ENCODE measurements around the gene AMTN. TPM values are rescaled to one million over a fixed set of nuclear protein-coding genes. Genes with fewer than 3 reads are reported as not detected.
"Not testable (repeated sequence)": the region's sequence is repeated elsewhere in the genome, so short reads cannot be mapped to it uniquely, and the experiment has no call there.

Gene AMTN
- total RNA-seq, 1 donor = not detected

DNA sequence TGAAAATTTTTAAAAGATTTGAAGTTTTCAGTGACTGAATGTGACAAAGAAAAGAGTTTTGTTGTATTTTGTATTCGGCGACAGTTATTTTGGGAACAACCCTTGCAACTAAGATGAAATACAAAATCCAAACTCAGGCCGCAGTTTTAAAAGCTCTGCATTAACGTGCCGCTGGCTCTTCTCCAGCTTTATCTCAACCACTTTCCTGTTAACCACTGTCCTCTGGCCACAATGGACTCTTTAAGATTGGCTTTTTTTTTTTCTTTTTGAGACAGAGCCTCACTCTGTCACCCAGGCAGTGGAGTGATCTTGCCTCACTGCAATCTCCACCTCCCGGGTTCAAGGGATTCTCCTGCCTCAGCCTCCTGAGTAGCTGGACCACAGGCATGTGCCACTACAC, 22.1 kb upstream of the AMTN start:
- no peak overlapping the region for H3K4me2 ChIP-seq (ENCODE audit: insufficient read depth, low read length)
- no peaks in the 10 kb centered on the region for H3K4me1 ChIP-seq (ENCODE audit: insufficient read depth, low read length)
- H2AFZ ChIP-seq (ENCODE audit: low read length) = no peak overlapping the region
- no peak overlapping the region for H3K4me3 ChIP-seq (ENCODE audit: insufficient read depth, low read length)
- H3K9me3 ChIP-seq (ENCODE audit: low read depth, low read length) = no peaks in the 10 kb centered on the region
- no peaks in the 10 kb centered on the region for H3K79me2 ChIP-seq (ENCODE audit: insufficient read depth, low read length)
- TF ChIP-seq, protein P1, sequence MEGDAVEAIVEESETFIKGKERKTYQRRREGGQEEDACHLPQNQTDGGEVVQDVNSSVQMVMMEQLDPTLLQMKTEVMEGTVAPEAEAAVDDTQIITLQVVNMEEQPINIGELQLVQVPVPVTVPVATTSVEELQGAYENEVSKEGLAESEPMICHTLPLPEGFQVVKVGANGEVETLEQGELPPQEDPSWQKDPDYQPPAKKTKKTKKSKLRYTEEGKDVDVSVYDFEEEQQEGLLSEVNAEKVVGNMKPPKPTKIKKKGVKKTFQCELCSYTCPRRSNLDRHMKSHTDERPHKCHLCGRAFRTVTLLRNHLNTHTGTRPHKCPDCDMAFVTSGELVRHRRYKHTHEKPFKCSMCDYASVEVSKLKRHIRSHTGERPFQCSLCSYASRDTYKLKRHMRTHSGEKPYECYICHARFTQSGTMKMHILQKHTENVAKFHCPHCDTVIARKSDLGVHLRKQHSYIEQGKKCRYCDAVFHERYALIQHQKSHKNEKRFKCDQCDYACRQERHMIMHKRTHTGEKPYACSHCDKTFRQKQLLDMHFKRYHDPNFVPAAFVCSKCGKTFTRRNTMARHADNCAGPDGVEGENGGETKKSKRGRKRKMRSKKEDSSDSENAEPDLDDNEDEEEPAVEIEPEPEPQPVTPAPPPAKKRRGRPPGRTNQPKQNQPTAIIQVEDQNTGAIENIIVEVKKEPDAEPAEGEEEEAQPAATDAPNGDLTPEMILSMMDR (IDR thresholded peaks at IDR 0.05; ENCODE audit: extremely low read depth, low read depth, low read length) = no peak
- H3K27me3 ChIP-seq (ENCODE audit: insufficient read depth, low read length) = no peaks in the 10 kb centered on the region
- no peak overlapping the region for H3K27ac ChIP-seq (ENCODE audit: low read depth, low read length)
- no peaks in the 10 kb centered on the region for H3K36me3 ChIP-seq (ENCODE audit: insufficient read depth, low read length)
- H4K20me1 ChIP-seq (ENCODE audit: insufficient read depth, low read length) = no peaks in the 10 kb centered on the region
- no peak for DNase-seq (ENCODE audit: insufficient read length, low spot score, missing footprints)

DNA sequence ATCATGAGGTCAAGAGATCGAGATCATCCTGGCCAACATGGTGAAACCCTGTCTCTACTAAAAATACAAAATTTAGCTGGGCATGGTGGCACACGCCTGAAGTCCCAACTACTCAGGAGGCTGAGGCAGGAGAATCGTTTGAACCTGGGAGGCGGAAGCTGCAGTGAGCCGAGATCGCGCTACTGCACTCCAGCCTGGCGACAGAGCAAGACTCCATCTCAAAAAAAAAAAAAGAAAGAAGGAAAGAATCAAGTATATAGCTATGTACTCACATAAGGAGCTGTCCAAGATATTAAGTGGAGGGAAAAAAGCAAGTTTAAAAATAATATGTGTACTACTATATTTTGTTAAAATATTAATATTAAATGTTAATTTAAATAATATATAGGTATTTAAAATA, 16.5 kb upstream of the AMTN start:
- H3K79me2 ChIP-seq (ENCODE audit: insufficient read depth, low read length); H3K9me3 ChIP-seq (ENCODE audit: low read depth, low read length); H2AFZ ChIP-seq (ENCODE audit: low read length); H4K20me1 ChIP-seq (ENCODE audit: insufficient read depth, low read length); H3K27ac ChIP-seq (ENCODE audit: low read depth, low read length); H3K4me3 ChIP-seq (ENCODE audit: insufficient read depth, low read length); H3K4me1 ChIP-seq (ENCODE audit: insufficient read depth, low read length); H3K4me2 ChIP-seq (ENCODE audit: insufficient read depth, low read length); DNase-seq (ENCODE audit: insufficient read length, low spot score, missing footprints); H3K36me3 ChIP-seq (ENCODE audit: insufficient read depth, low read length); H3K27me3 ChIP-seq (ENCODE audit: insufficient read depth, low read length): not testable (repeated sequence)

DNA sequence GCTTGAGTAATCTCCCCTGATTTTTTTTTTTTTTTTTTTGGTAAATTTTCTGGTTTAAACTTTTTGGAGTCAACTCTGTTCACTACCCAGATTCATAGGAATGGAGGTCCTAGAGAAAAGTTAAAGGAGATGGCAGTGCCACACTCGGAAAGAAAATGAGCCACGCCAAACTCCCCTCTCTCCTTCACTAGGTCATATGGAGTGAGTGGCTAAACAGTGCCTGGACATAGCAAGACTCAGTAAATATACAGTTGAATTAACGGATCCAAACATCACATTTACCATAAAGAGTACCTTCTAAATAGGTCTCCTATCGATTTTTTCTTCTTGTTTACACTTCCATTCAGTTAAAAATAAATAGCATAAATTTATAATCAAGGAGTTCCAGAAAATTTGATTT, 13.6 kb upstream of the AMTN start:
- no peak for DNase-seq (ENCODE audit: insufficient read length, low spot score, missing footprints)
- H3K4me3 ChIP-seq (ENCODE audit: insufficient read depth, low read length) = no peak overlapping the region
- no peak overlapping the region for H3K4me2 ChIP-seq (ENCODE audit: insufficient read depth, low read length)
- no peaks in the 10 kb centered on the region for H3K79me2 ChIP-seq (ENCODE audit: insufficient read depth, low read length)
- H3K4me1 ChIP-seq (ENCODE audit: insufficient read depth, low read length) = no peaks in the 10 kb centered on the region
- H3K9me3 ChIP-seq (ENCODE audit: low read depth, low read length) = no peaks in the 10 kb centered on the region
- H3K36me3 ChIP-seq (ENCODE audit: insufficient read depth, low read length) = no peaks in the 10 kb centered on the region
- no peak overlapping the region for H2AFZ ChIP-seq (ENCODE audit: low read length)
- peaks cover 5% of the 10 kb centered on the region for H3K27me3 ChIP-seq (ENCODE audit: insufficient read depth, low read length)
- TF ChIP-seq, protein P1 (IDR thresholded peaks at IDR 0.05; ENCODE audit: extremely low read depth, low read depth, low read length) = no peak
- H3K27ac ChIP-seq (ENCODE audit: low read depth, low read length) = no peak overlapping the region
- H4K20me1 ChIP-seq (ENCODE audit: insufficient read depth, low read length) = no peaks in the 10 kb centered on the region

DNA sequence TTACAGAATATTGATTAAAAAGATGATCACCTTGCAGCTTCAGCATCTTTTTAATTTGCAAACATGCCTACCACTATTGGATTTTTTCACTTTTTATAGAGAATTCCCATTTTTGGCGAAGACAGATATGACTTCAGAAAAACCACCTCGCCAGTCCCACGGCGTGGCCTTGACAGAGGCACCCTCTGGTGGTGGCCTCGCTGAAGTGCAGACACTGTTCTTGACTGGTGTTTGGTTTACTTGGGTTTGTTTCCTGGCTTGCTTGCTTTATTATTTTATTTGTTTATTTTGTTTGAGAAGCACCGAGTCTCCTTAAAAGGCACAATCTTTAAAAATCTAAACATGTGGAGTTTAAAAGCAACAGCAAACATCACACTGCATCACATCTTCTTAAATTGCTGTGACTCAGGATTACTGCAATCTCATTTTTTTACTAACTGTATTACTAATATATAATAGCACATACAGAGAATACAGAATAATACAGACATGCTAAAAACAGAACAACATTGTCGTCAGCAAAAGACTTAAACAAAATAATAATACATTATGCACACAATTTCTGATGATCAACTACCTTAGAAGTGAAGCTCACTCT, 13.1 kb upstream of the AMTN start:
- peaks cover 5% of the 10 kb centered on the region for H3K27me3 ChIP-seq (ENCODE audit: insufficient read depth, low read length)
- no peaks in the 10 kb centered on the region for H3K36me3 ChIP-seq (ENCODE audit: insufficient read depth, low read length)
- H3K4me3 ChIP-seq (ENCODE audit: insufficient read depth, low read length) = no peak overlapping the region
- H4K20me1 ChIP-seq (ENCODE audit: insufficient read depth, low read length) = no peaks in the 10 kb centered on the region
- no peaks in the 10 kb centered on the region for H3K79me2 ChIP-seq (ENCODE audit: insufficient read depth, low read length)
- no peak overlapping the region for H2AFZ ChIP-seq (ENCODE audit: low read length)
- no peaks in the 10 kb centered on the region for H3K4me1 ChIP-seq (ENCODE audit: insufficient read depth, low read length)
- no peak for DNase-seq (ENCODE audit: insufficient read length, low spot score, missing footprints)
- TF ChIP-seq, protein P1 (IDR thresholded peaks at IDR 0.05; ENCODE audit: extremely low read depth, low read depth, low read length) = peak; percentile 93
- no peak overlapping the region for H3K4me2 ChIP-seq (ENCODE audit: insufficient read depth, low read length)
- H3K9me3 ChIP-seq (ENCODE audit: low read depth, low read length) = no peaks in the 10 kb centered on the region
- H3K27ac ChIP-seq (ENCODE audit: low read depth, low read length) = no peak overlapping the region
